GM21360 (cell line): ENCODE results near the gene PDZD8.

Experiments used
- ATAC-seq: cut with Tn5 transposase; IDR thresholded peaks from one replicate; pipeline ENCODE4 v1.9.1; 2021; ENCODE audit warnings: mild to moderate bottlenecking, moderate library complexity; ENCODE audit not compliant: unreplicated experiment

Gene PDZD8

GRCh38 chr10:117399341-117400196, 24.3 kb upstream of the PDZD8 start:
- no peak for ATAC-seq

GRCh38 chr10:117398029-117398428, 22.8 kb upstream of the PDZD8 start:
- no peak for ATAC-seq

GRCh38 chr10:117391436-117392205, 16.4 kb upstream of the PDZD8 start:
- no peak for ATAC-seq

GRCh38 chr10:117390420-117390819, 15.2 kb upstream of the PDZD8 start:
- ATAC-seq, result no peak

GRCh38 chr10:117386805-117387204, 11.6 kb upstream of the PDZD8 start:
- ATAC-seq, result no peak

- ATAC-seq, result no peak
Observed at GRCh38 chr10:117382861-117383260, 7.6 kb upstream of the PDZD8 start.

- peak; percentile 32 for ATAC-seq
Observed at GRCh38 chr10:117374506-117375359, 507 bp downstream of the PDZD8 start.

GRCh38 chr10:117373823-117374505, 1.3 kb downstream of the PDZD8 start:
- ATAC-seq, result no peak

- ATAC-seq, result no peak
Observed at GRCh38 chr10:117370205-117370604, 5.0 kb downstream of the PDZD8 start.

GRCh38 chr10:117367718-117368117, 7.5 kb downstream of the PDZD8 start:
- no peak for ATAC-seq

GRCh38 chr10:117366741-117367140, 8.5 kb downstream of the PDZD8 start:
- ATAC-seq, result no peak

GRCh38 chr10:117365612-117366011, 9.6 kb downstream of the PDZD8 start:
- no peak for ATAC-seq

- ATAC-seq, result no peak
Observed at GRCh38 chr10:117364110-117364960, 10.9 kb downstream of the PDZD8 start.

GRCh38 chr10:117363028-117363427, 12.2 kb downstream of the PDZD8 start:
- ATAC-seq, result no peak

GRCh38 chr10:117362313-117362712, 12.9 kb downstream of the PDZD8 start:
- ATAC-seq, result no peak

GRCh38 chr10:117360994-117361667, 14.1 kb downstream of the PDZD8 start:
- no peak for ATAC-seq

GRCh38 chr10:117360016-117360415, 15.2 kb downstream of the PDZD8 start:
- no peak for ATAC-seq

- ATAC-seq, result no peak
Observed at GRCh38 chr10:117355072-117355471, 20.2 kb downstream of the PDZD8 start.

- ATAC-seq, result no peak
Observed at GRCh38 chr10:117353684-117354083, 21.6 kb downstream of the PDZD8 start.
